Vagina (tissue), 2 donors: Measurements from ENCODE around the gene MOB1A.

Experiments
- POLR2A ChIP-seq, 2 donors: fragments of 450-650 bp; IDR thresholded peaks; one replicate each; pipeline ENCODE4 v1.6.1; 2017; ENCODE audit warnings: antibody characterized with exemption in 2 of 2, mild to moderate bottlenecking in 2 of 2, moderate library complexity in 2 of 2
- TF ChIP-seq, protein P1 (sequence below), 3 experiments: fragments of 450-650 bp in 2 of 3; fragments of 200-600 bp in 1 of 3; sonication (generic) in 1 of 3; IDR thresholded peaks; one replicate each; pipeline ENCODE4 v1.5.1; 2017 to 2019; ENCODE audit warnings: antibody characterized with exemption in 3 of 3, mild to moderate bottlenecking in 2 of 3, moderate library complexity in 2 of 3

DNA sequence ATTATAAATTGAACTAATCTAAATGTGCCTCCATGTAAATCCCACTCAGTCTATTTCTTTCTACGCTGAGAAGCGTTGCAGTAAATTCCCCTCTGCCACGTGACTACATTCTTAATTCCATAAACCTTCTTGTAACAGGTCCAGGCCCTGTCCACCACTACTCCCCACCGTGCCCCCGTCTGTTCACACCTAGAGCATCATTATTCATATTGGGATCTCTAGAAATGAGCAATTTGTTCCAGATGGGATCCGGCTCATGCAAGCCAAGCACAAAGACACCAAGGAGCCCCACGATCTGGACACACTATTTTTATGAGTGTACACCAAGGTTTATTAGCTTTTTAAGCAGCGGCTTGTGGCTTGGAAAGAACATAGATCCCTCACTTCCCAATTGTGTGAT is 69.1 kb downstream of the MOB1A start:
- TF ChIP-seq, protein P1, sequence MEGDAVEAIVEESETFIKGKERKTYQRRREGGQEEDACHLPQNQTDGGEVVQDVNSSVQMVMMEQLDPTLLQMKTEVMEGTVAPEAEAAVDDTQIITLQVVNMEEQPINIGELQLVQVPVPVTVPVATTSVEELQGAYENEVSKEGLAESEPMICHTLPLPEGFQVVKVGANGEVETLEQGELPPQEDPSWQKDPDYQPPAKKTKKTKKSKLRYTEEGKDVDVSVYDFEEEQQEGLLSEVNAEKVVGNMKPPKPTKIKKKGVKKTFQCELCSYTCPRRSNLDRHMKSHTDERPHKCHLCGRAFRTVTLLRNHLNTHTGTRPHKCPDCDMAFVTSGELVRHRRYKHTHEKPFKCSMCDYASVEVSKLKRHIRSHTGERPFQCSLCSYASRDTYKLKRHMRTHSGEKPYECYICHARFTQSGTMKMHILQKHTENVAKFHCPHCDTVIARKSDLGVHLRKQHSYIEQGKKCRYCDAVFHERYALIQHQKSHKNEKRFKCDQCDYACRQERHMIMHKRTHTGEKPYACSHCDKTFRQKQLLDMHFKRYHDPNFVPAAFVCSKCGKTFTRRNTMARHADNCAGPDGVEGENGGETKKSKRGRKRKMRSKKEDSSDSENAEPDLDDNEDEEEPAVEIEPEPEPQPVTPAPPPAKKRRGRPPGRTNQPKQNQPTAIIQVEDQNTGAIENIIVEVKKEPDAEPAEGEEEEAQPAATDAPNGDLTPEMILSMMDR (IDR thresholded peaks at IDR 0.05), result no peak
- TF ChIP-seq POLR2A (IDR thresholded peaks at IDR 0.05), result no peak
